Measurements from ENCODE around the gene FAM53B.

FAM53B gene

DNA sequence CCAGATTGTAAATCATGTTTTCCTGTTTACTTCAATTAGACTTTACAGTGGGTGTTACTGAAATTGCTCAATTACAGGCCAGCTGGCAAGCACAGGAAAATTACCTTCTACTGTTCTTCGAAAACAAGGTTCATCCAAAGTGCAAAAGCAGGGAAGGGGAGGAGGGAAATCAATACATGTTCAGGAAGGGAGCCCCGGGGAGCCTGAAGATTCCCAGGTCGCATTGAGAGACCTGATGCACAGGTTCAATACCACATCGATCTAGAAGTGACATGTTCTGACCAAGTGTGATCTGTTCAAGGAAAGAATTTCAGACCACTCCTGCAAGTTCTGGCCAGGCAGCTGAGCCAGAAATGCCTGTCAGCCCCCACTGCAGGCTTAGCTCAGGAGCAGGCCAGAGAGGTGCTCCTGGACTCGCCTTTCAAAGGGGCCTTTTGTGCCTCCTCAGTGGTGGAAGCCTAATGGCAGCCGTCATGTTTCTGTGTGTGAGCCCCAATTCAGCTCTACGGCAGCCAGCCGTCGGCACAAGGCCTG is 35.9 kb downstream of the FAM53B start:
- DNase-seq (ENCODE audit: low spot score): no peak

DNA sequence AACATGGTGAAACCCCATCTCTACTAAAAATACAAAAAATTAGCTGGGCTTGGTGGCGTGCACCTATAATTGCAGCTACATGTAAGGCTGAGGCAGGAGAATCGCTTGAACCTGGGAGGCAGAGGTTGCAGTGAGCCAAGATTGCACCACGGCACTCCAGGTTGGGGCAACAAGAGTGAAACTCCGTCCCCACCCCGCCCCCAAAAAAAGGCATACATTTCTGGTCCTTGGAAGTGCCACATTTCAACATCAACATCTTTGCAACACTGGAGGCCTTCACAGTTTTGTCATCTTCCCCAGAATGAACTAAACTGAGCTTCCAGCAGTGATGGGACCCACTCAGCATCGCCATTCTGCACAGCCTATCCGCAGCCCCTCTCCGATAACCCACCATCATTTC is 36.6 kb downstream of the FAM53B start:
- DNase-seq (ENCODE audit: low spot score): no peak

GRCh38 chr10:124707144-124707467 is 37.1 kb downstream of the FAM53B start:
- no peak for DNase-seq (ENCODE audit: low spot score)

- no peak for DNase-seq (ENCODE audit: low spot score)
Observed at GRCh38 chr10:124706462-124707143, 37.6 kb downstream of the FAM53B start.

- DNase-seq (ENCODE audit: low spot score): no peak
Observed at GRCh38 chr10:124705817-124706461, 38.2 kb downstream of the FAM53B start.

DNA sequence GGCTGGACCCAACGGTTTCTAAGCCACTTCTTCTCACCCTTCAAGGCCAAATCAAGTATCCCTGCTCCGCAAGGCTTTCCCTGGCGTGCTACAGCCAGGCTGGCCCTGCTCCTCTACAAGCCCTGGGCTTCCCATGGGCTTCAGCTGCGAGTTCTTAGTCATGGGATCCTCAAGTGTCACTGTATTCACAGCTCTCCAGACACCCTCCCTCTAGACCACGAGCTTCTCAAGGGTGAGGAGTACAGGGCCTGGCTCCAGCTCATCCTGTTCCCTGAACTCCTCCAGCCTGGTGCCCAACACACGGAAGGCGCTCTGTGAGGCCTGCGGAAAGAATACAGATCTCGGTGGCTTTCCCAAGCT is 38.8 kb downstream of the FAM53B start:
- DNase-seq (ENCODE audit: low spot score): no peak

- no peak for DNase-seq (ENCODE audit: low spot score)
Observed at GRCh38 chr10:124704428-124705380, 39.5 kb downstream of the FAM53B start.

DNA sequence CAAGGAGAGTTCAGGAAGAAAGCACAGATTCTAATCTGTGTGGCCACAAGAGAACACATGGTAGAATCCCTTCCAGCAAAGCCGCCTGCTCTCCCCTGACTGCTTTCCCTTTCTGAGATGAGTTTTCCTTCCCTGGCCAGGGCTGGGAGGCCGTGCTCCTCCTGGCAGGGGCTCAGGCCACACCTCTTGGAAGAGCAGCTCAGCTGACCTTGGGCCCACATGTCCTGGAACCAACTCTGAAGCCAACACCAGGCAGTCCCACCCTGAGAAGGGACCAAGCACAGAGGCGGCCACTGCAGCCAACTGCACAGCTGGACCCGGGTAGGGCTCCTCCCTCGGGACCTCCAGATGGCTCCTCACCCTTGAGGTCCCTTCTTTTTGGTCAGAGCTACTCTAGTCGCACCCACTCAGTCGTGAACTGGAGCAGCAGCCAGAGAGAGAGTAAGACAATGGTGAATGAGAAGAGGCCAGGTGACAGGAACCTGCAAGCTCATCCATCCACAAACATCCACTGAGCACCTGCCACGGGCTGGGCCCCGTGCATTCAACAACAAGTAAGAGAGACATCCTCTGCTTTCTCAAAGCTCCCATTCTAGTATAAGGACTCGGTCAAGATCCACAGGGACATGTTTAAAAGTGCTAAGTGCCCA is 40.3 kb downstream of the FAM53B start:
- DNase-seq (ENCODE audit: low spot score): no peak

- DNase-seq (ENCODE audit: low spot score): no peak
Observed at GRCh38 chr10:124703372-124703771, 40.8 kb downstream of the FAM53B start.

GRCh38 chr10:124701881-124702656 is 42.1 kb downstream of the FAM53B start:
- DNase-seq (ENCODE audit: low spot score): no peak

- peak; percentile 80 for DNase-seq (ENCODE audit: low spot score)
Observed at GRCh38 chr10:124701435-124701834, 42.7 kb downstream of the FAM53B start.

- no peak for DNase-seq (ENCODE audit: low spot score)
Observed at GRCh38 chr10:124701038-124701365, 43.2 kb downstream of the FAM53B start.

- no peak for DNase-seq (ENCODE audit: low spot score)
Observed at GRCh38 chr10:124700293-124701037, 43.7 kb downstream of the FAM53B start.

DNA sequence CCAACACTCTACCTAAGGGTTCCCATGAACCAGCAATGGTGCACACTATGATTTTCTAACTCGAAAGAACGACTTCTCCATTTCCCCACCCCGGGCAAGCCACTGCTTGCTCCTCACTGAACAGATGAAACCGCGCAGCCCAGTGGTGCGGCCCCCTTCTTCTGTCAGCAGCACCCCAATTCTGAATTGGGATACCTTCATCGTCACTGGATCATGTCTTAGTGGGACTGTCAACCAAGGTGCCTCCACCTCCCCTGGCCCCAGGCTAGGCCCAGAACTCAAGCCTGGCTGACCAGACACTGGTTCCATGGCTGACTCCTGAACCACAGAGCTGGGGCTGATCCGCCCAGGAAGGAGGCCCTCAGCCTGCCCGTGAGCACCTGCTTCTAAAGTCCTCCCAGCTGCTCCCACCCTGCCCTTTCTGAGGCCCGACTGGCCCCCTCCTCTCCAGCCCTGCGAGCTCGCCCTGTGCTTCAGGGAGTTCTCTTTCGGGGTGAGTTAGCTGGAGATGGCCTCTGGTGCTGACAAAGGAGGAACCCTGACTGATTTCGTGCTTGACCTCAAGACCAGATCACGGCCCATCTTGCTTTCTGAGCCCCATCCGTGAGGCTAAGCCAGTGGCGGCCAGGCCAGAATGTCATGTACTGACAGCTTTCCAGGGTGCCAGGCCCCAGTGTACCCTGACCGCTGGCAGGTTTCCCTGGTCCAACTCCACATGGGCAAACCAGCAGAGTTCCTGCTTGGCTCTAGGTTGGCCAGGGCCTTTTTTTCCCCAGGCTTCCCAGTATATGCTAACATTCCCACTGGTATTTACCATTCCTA is 44.5 kb downstream of the FAM53B start:
- no peak for DNase-seq (ENCODE audit: low spot score)

GRCh38 chr10:124698545-124699469 is 45.4 kb downstream of the FAM53B start:
- no peak for DNase-seq (ENCODE audit: low spot score)

- DNase-seq (ENCODE audit: low spot score): no peak
Observed at GRCh38 chr10:124697837-124698544, 46.2 kb downstream of the FAM53B start.

- no peak for DNase-seq (ENCODE audit: low spot score)
Observed at GRCh38 chr10:124697443-124697836, 46.7 kb downstream of the FAM53B start.

Data from left forelimb (tissue), 1 donor.